A673 (cell line): Measurements from ENCODE around the gene TRIML1.

Experiments used
- EZH2 ChIP-seq: fragments of 200-600 bp; sonication (generic); IDR thresholded peaks from 2 replicates; pipeline ENCODE4 v1.6.1; 2017; ENCODE audit warnings: borderline replicate concordance, low read depth, mild to moderate bottlenecking, mixed read lengths, antibody characterized with exemption, low read length; ENCODE audit not compliant: poor library complexity, severe bottlenecking
- TF ChIP-seq, protein P1 (sequence below): fragments of 300-800, 200-600 bp; sonication (generic); conservative IDR thresholded peaks from 2 replicates; pipeline ENCODE4 v1.5.1; 2017; ENCODE audit warnings: low read depth, mild to moderate bottlenecking, antibody characterized with exemption, low read length, moderate library complexity, mixed read lengths

GRCh38 chr4:188139141-188139540, at the start of gene TRIML1:
- TF ChIP-seq, protein P1, sequence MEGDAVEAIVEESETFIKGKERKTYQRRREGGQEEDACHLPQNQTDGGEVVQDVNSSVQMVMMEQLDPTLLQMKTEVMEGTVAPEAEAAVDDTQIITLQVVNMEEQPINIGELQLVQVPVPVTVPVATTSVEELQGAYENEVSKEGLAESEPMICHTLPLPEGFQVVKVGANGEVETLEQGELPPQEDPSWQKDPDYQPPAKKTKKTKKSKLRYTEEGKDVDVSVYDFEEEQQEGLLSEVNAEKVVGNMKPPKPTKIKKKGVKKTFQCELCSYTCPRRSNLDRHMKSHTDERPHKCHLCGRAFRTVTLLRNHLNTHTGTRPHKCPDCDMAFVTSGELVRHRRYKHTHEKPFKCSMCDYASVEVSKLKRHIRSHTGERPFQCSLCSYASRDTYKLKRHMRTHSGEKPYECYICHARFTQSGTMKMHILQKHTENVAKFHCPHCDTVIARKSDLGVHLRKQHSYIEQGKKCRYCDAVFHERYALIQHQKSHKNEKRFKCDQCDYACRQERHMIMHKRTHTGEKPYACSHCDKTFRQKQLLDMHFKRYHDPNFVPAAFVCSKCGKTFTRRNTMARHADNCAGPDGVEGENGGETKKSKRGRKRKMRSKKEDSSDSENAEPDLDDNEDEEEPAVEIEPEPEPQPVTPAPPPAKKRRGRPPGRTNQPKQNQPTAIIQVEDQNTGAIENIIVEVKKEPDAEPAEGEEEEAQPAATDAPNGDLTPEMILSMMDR, result no peak
- TF ChIP-seq EZH2, result no peak
